ENCODE measurements around the gene PTGIR.
A peak's percentile ranks its signal among the peaks of the same experiment; 100 is the strongest.

Gene PTGIR

DNA sequence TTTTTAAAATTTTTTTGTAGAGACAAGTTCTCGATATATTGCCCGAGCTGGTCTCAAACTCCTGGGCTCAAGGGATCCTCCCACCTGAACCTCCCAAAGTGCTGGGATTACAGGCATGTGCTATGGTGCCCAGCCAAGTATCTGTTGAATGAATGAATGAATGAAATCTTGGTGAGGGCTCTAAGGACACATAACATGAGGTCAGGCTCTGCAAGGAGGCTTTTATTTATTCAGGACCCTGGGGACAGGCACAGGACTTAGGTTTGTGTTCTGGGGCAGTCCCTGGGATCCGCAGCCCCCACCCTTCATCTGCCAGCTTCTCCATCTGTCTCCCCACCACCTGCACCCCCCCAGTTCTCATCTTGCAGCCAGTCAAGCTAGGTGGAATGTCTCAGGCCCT, 4.6 kb downstream of the PTGIR start:
- peak overlapping the region; percentile 85 for H3K27ac ChIP-seq (ENCODE audit: low read depth, low read length)
- H3K27me3 ChIP-seq (ENCODE audit: control insufficient read depth, insufficient read depth, low read length): no peaks in the 10 kb centered on the region
- H3K4me3 ChIP-seq (ENCODE audit: low read length): no peak overlapping the region
- peaks cover 33% of the 10 kb centered on the region for H3K4me1 ChIP-seq (ENCODE audit: control insufficient read depth, insufficient read depth, low read length)
- no peak overlapping the region for H3K9ac ChIP-seq (ENCODE audit: low read length)
- H3K36me3 ChIP-seq (ENCODE audit: control insufficient read depth, insufficient read depth, low read length): no peaks in the 10 kb centered on the region

DNA sequence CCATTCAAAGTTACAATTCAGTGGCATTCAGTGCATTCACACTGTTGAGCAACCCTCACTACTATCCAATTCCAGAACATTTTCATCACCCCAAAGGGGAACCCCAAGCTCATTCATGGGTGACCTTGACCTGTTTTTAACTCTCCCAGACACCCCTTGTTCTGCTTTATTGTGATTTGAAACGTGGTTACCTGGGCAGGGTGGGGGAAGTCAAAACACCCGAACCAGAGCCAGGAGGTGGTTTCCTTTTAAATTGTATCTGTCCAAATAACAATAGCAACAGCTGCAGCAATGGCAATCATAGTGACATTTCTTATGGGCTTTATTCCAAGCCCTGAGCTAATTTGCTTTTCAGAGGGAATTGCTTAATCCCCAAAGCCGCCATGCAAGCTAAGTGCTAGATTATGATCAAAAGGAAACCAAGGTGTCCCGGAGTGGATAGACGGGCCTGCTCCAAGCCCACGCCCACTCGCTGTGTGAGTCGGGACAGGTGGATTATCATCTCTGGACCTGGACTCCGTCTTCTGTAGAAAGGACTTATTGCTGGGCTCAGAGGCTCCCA, 6.1 kb downstream of the PTGIR start:
- Histone ChIP-seq H3K27me3 (ENCODE audit: control insufficient read depth, insufficient read depth, low read length) (no peaks in the 10 kb centered on the region), H3K4me3 (ENCODE audit: low read length) (no peak overlapping the region), H3K27ac (ENCODE audit: low read depth, low read length) (no peak overlapping the region), H3K36me3 (ENCODE audit: control insufficient read depth, insufficient read depth, low read length) (no peaks in the 10 kb centered on the region), H3K9ac (ENCODE audit: low read length) (no peak overlapping the region), H3K4me1 (ENCODE audit: control insufficient read depth, insufficient read depth, low read length) (peaks cover 36% of the 10 kb centered on the region)

DNA sequence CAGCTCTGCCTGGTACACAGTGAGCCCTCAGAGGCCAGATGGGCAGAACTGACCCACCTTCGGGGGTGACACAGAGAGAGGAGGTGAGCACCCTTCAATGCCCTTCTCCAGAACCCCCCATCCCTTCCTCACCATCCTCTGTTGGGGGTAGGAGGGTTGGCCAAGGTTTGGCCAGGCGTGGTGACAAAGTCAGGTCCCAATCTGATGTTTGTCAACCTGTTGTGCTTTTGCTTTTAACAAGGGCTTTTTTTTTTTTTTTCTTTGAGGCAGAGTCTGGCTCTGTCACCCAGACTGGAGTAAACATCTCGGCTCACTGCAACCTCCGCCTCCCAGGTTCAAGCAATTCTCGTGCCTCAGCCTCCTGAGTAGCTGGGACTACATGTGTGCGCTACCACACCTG, 7.3 kb downstream of the PTGIR start:
- Histone ChIP-seq H3K27ac (ENCODE audit: low read depth, low read length) (no peak overlapping the region), H3K4me3 (ENCODE audit: low read length) (no peak overlapping the region), H3K36me3 (ENCODE audit: control insufficient read depth, insufficient read depth, low read length) (no peaks in the 10 kb centered on the region), H3K27me3 (ENCODE audit: control insufficient read depth, insufficient read depth, low read length) (no peaks in the 10 kb centered on the region), H3K4me1 (ENCODE audit: control insufficient read depth, insufficient read depth, low read length) (peaks cover 36% of the 10 kb centered on the region), H3K9ac (ENCODE audit: low read length) (no peak overlapping the region)

GRCh38 chr19:46616631-46617322, 8.1 kb downstream of the PTGIR start:
- no peak overlapping the region for H3K27ac ChIP-seq (ENCODE audit: low read depth, low read length)
- H3K9ac ChIP-seq (ENCODE audit: low read length): no peak overlapping the region
- peaks cover 33% of the 10 kb centered on the region for H3K4me1 ChIP-seq (ENCODE audit: control insufficient read depth, insufficient read depth, low read length)
- H3K27me3 ChIP-seq (ENCODE audit: control insufficient read depth, insufficient read depth, low read length): no peaks in the 10 kb centered on the region
- H3K4me3 ChIP-seq (ENCODE audit: low read length): no peak overlapping the region
- no peaks in the 10 kb centered on the region for H3K36me3 ChIP-seq (ENCODE audit: control insufficient read depth, insufficient read depth, low read length)

GRCh38 chr19:46615966-46616365, 8.9 kb downstream of the PTGIR start:
- H3K27ac ChIP-seq (ENCODE audit: low read depth, low read length): no peak overlapping the region
- H3K9ac ChIP-seq (ENCODE audit: low read length): no peak overlapping the region
- peaks cover 3% of the 10 kb centered on the region for H3K36me3 ChIP-seq (ENCODE audit: control insufficient read depth, insufficient read depth, low read length)
- peaks cover 25% of the 10 kb centered on the region for H3K4me1 ChIP-seq (ENCODE audit: control insufficient read depth, insufficient read depth, low read length)
- no peaks in the 10 kb centered on the region for H3K27me3 ChIP-seq (ENCODE audit: control insufficient read depth, insufficient read depth, low read length)
- H3K4me3 ChIP-seq (ENCODE audit: low read length): no peak overlapping the region

- H3K4me1 ChIP-seq (ENCODE audit: control insufficient read depth, insufficient read depth, low read length): peaks cover 11% of the 10 kb centered on the region
- H3K9ac ChIP-seq (ENCODE audit: low read length): no peak overlapping the region
- H3K27me3 ChIP-seq (ENCODE audit: control insufficient read depth, insufficient read depth, low read length): no peaks in the 10 kb centered on the region
- H3K4me3 ChIP-seq (ENCODE audit: low read length): no peak overlapping the region
- H3K36me3 ChIP-seq (ENCODE audit: control insufficient read depth, insufficient read depth, low read length): peaks cover 6% of the 10 kb centered on the region
- H3K27ac ChIP-seq (ENCODE audit: low read depth, low read length): no peak overlapping the region
These were observed 10.7 kb downstream of the PTGIR start for GRCh38 chr19:46614114-46614722.

DNA sequence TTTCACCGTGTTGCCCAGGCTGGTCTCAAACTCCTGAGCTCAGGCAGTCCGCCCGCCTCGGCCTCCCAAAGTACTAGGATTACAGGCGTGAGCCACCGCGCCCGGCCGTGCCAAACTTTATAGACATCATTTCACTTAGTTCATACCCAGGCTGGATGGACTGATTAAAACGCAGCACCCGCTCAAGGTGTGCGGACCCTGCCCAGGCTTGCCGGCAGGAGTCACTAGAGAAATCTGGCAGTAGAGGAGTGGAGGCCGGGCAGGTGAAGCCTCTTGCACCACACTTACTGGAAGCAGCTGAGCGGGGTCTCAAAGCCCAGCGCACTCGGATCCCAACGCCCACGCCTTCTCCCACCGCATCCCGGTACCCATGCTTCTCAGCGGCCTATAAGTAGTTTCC, 11.4 kb downstream of the PTGIR start:
- Histone ChIP-seq H3K27me3 (ENCODE audit: control insufficient read depth, insufficient read depth, low read length) (no peaks in the 10 kb centered on the region), H3K9ac (ENCODE audit: low read length) (no peak overlapping the region), H3K27ac (ENCODE audit: low read depth, low read length) (no peak overlapping the region), H3K4me3 (ENCODE audit: low read length) (no peak overlapping the region), H3K4me1 (ENCODE audit: control insufficient read depth, insufficient read depth, low read length) (peaks cover 11% of the 10 kb centered on the region), H3K36me3 (ENCODE audit: control insufficient read depth, insufficient read depth, low read length) (peaks cover 13% of the 10 kb centered on the region)

DNA sequence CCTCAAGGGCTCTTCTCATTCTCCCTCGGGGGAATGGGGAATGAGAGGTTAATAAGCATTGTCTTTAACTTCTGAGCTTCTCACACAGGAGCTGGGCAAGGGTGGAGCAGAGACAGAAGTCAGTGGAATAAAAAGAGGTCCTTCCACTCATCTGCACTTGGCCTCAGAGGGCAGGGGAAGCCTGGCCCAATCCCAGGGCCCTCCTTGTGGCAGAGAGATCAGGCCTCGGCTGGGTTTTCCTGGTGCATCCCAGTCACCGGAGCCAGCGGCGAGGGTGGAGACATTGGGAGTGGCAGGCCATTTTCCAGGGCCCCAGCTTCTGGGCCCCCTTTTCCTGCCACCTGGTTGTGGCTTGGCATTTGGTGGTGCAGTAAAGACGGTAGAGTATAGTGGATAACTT, 13.1 kb downstream of the PTGIR start:
- Histone ChIP-seq H3K27me3 (ENCODE audit: control insufficient read depth, insufficient read depth, low read length) (no peaks in the 10 kb centered on the region), H3K27ac (ENCODE audit: low read depth, low read length) (no peak overlapping the region), H3K4me1 (ENCODE audit: control insufficient read depth, insufficient read depth, low read length) (peaks cover 7% of the 10 kb centered on the region), H3K9ac (ENCODE audit: low read length) (no peak overlapping the region), H3K4me3 (ENCODE audit: low read length) (no peak overlapping the region), H3K36me3 (ENCODE audit: control insufficient read depth, insufficient read depth, low read length) (peaks cover 30% of the 10 kb centered on the region)

- no peaks in the 10 kb centered on the region for H3K27me3 ChIP-seq (ENCODE audit: control insufficient read depth, insufficient read depth, low read length)
- peaks cover 35% of the 10 kb centered on the region for H3K36me3 ChIP-seq (ENCODE audit: control insufficient read depth, insufficient read depth, low read length)
- no peak overlapping the region for H3K27ac ChIP-seq (ENCODE audit: low read depth, low read length)
- H3K4me3 ChIP-seq (ENCODE audit: low read length): no peak overlapping the region
- H3K9ac ChIP-seq (ENCODE audit: low read length): no peak overlapping the region
- H3K4me1 ChIP-seq (ENCODE audit: control insufficient read depth, insufficient read depth, low read length): peaks cover 5% of the 10 kb centered on the region
These were observed 13.8 kb downstream of the PTGIR start for GRCh38 chr19:46610851-46611770.

DNA sequence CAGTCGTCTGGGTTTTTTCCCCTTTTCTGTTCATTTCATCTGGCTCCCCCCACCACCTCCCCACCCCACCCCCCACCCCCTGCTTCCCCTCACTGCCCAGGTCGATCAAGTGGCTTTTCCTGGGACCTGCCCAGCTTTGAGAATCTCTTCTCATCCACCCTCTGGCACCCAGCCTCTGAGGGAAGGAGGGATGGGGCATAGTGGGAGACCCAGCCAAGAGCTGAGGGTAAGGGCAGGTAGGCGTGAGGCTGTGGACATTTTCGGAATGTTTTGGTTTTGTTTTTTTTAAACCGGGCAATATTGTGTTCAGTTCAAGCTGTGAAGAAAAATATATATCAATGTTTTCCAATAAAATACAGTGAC, 14.5 kb downstream of the PTGIR start:
- Histone ChIP-seq H3K36me3 (ENCODE audit: control insufficient read depth, insufficient read depth, low read length) (peaks cover 40% of the 10 kb centered on the region), H3K4me1 (ENCODE audit: control insufficient read depth, insufficient read depth, low read length) (peaks cover 5% of the 10 kb centered on the region), H3K27ac (ENCODE audit: low read depth, low read length) (no peak overlapping the region), H3K9ac (ENCODE audit: low read length) (no peak overlapping the region), H3K27me3 (ENCODE audit: control insufficient read depth, insufficient read depth, low read length) (no peaks in the 10 kb centered on the region), H3K4me3 (ENCODE audit: low read length) (no peak overlapping the region)

DNA sequence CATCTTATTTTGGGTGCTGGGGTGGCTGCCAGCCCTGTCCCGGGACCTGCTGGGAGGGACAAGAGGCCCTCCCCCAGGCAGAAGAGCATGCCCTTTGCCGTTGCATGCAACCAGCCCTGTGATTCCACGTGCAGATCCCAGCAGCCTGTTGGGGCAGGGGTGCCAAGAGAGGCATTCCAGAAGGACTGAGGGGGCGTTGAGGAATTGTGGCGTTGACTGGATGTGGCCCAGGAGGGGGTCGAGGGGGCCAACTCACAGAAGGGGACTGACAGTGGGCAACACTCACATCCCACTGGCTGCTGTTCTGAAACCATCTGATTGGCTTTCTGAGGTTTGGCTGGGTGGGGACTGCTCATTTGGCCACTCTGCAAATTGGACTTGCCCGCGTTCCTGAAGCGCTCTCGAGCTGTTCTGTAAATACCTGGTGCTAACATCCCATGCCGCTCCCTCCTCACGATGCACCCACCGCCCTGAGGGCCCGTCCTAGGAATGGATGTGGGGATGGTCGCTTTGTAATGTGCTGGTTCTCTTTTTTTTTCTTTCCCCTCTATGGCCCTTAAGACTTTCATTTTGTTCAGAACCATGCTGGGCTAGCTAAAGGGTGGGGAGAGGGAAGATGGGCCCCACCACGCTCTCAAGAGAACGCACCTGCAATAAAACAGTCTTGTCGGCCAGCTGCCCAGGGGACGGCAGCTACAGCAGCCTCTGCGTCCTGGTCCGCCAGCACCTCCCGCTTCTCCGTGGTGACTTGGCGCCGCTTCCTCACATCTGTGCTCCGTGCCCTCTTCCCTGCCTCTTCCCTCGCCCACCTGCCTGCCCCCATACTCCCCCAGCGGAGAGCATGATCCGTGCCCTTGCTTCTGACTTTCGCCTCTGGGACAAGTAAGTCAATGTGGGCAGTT, 15.1 kb downstream of the PTGIR start:
- Histone ChIP-seq H3K4me1 (ENCODE audit: control insufficient read depth, insufficient read depth, low read length) (peaks cover 11% of the 10 kb centered on the region), H3K27ac (ENCODE audit: low read depth, low read length) (no peak overlapping the region), H3K4me3 (ENCODE audit: low read length) (no peak overlapping the region), H3K27me3 (ENCODE audit: control insufficient read depth, insufficient read depth, low read length) (no peaks in the 10 kb centered on the region), H3K9ac (ENCODE audit: low read length) (no peak overlapping the region), H3K36me3 (ENCODE audit: control insufficient read depth, insufficient read depth, low read length) (peaks cover 40% of the 10 kb centered on the region)

Measured in rectal smooth muscle tissue (tissue), 1 donor.